IPS-NIHi11 (cell line): ENCODE results near the gene ZDHHC11B.
"Not testable (repeated sequence)": the region's sequence is repeated elsewhere in the genome, so short reads cannot be mapped to it uniquely, and the experiment has no call there.

ENCODE experiments used
- DNase-seq: peaks from one replicate; pipeline ENCODE4 v3.0.0; 2012; ENCODE audit warnings: mixed read lengths, low spot score

ZDHHC11B gene

GRCh38 chr5:783881-784427 is 575 bp downstream of the ZDHHC11B start:
- DNase-seq = peak; percentile 10

GRCh38 chr5:783049-783802 is 1.3 kb downstream of the ZDHHC11B start:
- not testable (repeated sequence) for DNase-seq

GRCh38 chr5:782356-782755 is 2.2 kb downstream of the ZDHHC11B start:
- DNase-seq = not testable (repeated sequence)

GRCh38 chr5:780571-780970 is 4.0 kb downstream of the ZDHHC11B start:
- not testable (repeated sequence) for DNase-seq

GRCh38 chr5:778967-779366 is 5.6 kb downstream of the ZDHHC11B start:
- DNase-seq = not testable (repeated sequence)

GRCh38 chr5:778421-778820 is 6.1 kb downstream of the ZDHHC11B start:
- DNase-seq = not testable (repeated sequence)

GRCh38 chr5:777756-778161 is 6.8 kb downstream of the ZDHHC11B start:
- DNase-seq = peak; percentile 19

GRCh38 chr5:776862-777711 is 7.4 kb downstream of the ZDHHC11B start:
- DNase-seq = peak; percentile 17

- DNase-seq = peak; percentile 16
Observed at GRCh38 chr5:775961-776861, 8.3 kb downstream of the ZDHHC11B start.

GRCh38 chr5:775595-775960 is 9.0 kb downstream of the ZDHHC11B start:
- not testable (repeated sequence) for DNase-seq

- DNase-seq = peak; percentile 7
Observed at GRCh38 chr5:774854-775505, 9.5 kb downstream of the ZDHHC11B start.

GRCh38 chr5:774304-774703 is 10.2 kb downstream of the ZDHHC11B start:
- not testable (repeated sequence) for DNase-seq

- DNase-seq = peak; percentile 4
Observed at GRCh38 chr5:773517-774264, 10.8 kb downstream of the ZDHHC11B start.

- not testable (repeated sequence) for DNase-seq
Observed at GRCh38 chr5:772931-773330, 11.6 kb downstream of the ZDHHC11B start.

- not testable (repeated sequence) for DNase-seq
Observed at GRCh38 chr5:772547-772890, 12.0 kb downstream of the ZDHHC11B start.

GRCh38 chr5:771841-772546 is 12.5 kb downstream of the ZDHHC11B start:
- not testable (repeated sequence) for DNase-seq

GRCh38 chr5:771087-771781 is 13.3 kb downstream of the ZDHHC11B start:
- DNase-seq = peak; percentile 11

- peak; percentile 12 for DNase-seq
Observed at GRCh38 chr5:770585-770984, 13.9 kb downstream of the ZDHHC11B start.

- DNase-seq = not testable (repeated sequence)
Observed at GRCh38 chr5:769485-770145, 14.9 kb downstream of the ZDHHC11B start.
